Measurements from ENCODE around the gene MYDGF. TPM values are rescaled to one million over a fixed set of nuclear protein-coding genes. Genes with fewer than 3 reads are reported as not detected.

The MYDGF gene
- total and polyA plus RNA-seq, 2 donors: 41.9 to 53.5 TPM

- Histone ChIP-seq H3K27me3 (ENCODE audit: control insufficient read depth in 2 of 2, insufficient read depth in 1 of 2, low read length in 1 of 2) (no peaks in the 10 kb centered on the region), H3K9me3 (ENCODE audit: control insufficient read depth in 2 of 2, insufficient read depth in 1 of 2, low read length in 1 of 2) (no peaks in the 10 kb centered on the region), H3K4me1 (ENCODE audit: control insufficient read depth in 2 of 2, insufficient read depth in 2 of 2, low read length in 2 of 2) (no peaks in the 10 kb centered on the region), H3K27ac (ENCODE audit: low read depth in 1 of 2, low read length in 1 of 2) (no peak overlapping the region), H3K4me3 (ENCODE audit: low read length in 2 of 2) (no peak overlapping the region), H3K36me3 (ENCODE audit: control insufficient read depth in 2 of 2, insufficient read depth in 2 of 2, low read length in 1 of 2) (peaks cover 84 to 89% of the 10 kb centered on the region in 2 donors)
- DNase-seq (ENCODE audit: low read depth in 6 of 9, low spot score in 9 of 9): no peak
- 97% methylated on average over 15 of the region's 15 CpGs for WGBS
Observed at GRCh38 chr19:4693471-4694121, 23.5 kb upstream of the MYDGF start.

GRCh38 chr19:4693078-4693350, 22.9 kb upstream of the MYDGF start:
- Histone ChIP-seq H3K9me3 (ENCODE audit: control insufficient read depth in 2 of 2, insufficient read depth in 1 of 2, low read length in 1 of 2) (no peaks in the 10 kb centered on the region), H3K27me3 (ENCODE audit: control insufficient read depth in 2 of 2, insufficient read depth in 1 of 2, low read length in 1 of 2) (no peaks in the 10 kb centered on the region), H3K27ac (ENCODE audit: low read depth in 1 of 2, low read length in 1 of 2) (no peak overlapping the region), H3K36me3 (ENCODE audit: control insufficient read depth in 2 of 2, insufficient read depth in 2 of 2, low read length in 1 of 2) (peaks cover 84 to 90% of the 10 kb centered on the region in 2 donors), H3K4me3 (ENCODE audit: low read length in 2 of 2) (no peak overlapping the region), H3K4me1 (ENCODE audit: control insufficient read depth in 2 of 2, insufficient read depth in 2 of 2, low read length in 2 of 2) (no peaks in the 10 kb centered on the region)
- no peak for DNase-seq (ENCODE audit: low read depth in 6 of 9, low spot score in 9 of 9)
- WGBS: 91% methylated on average over 7 of the region's 7 CpGs

DNA sequence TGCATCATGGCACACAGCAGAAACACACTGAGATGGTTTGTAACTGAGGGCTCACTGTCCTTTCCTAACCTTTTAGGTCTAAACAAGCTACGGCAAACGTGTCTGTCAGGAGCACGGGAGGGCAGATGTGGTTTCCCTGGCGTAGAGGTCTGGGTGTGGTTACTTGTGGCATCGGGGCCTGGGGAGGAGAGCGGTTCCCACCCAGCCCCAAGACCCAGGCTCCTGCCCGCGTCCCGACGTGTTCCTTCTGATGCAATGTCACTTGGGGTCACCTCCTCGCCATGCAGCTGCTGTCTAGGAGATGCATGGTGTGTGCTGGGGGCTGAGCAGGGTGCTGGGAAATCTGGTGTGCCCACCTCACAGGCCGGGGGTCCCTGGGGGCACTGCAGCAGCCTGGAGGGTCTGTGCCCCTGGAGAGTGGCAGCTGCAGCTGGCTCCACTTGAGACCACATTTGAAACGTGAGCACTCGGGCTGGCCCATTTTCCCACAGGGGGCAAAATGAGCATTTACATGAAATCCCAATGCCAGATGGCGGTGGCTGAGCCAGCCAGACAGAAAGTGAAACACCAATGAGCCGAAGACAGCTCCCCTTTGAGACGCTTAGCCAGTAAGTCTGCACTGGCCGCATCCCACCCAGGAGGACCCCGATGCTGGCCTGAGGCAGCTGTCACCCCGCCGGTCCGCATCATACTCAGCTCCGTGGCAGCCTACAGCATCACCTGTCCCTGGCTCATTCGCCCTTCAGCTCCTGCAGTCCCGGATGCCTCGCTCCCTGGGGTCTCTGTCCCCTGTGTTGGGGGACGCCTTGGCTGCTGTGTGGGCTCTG, 22.3 kb upstream of the MYDGF start:
- no peak overlapping the region for H3K4me3 ChIP-seq (ENCODE audit: low read length in 2 of 2)
- H3K9me3 ChIP-seq (ENCODE audit: control insufficient read depth in 2 of 2, insufficient read depth in 1 of 2, low read length in 1 of 2): no peaks in the 10 kb centered on the region
- WGBS: 92% methylated on average over 27 of the region's 27 CpGs
- H3K4me1 ChIP-seq (ENCODE audit: control insufficient read depth in 2 of 2, insufficient read depth in 2 of 2, low read length in 2 of 2): no peaks in the 10 kb centered on the region
- H3K27me3 ChIP-seq (ENCODE audit: control insufficient read depth in 2 of 2, insufficient read depth in 1 of 2, low read length in 1 of 2): no peaks in the 10 kb centered on the region
- no peak overlapping the region for H3K27ac ChIP-seq (ENCODE audit: low read depth in 1 of 2, low read length in 1 of 2)
- no peak for DNase-seq (ENCODE audit: low read depth in 6 of 9, low spot score in 9 of 9)
- peaks cover 80 to 90% of the 10 kb centered on the region in 2 donors for H3K36me3 ChIP-seq (ENCODE audit: control insufficient read depth in 2 of 2, insufficient read depth in 2 of 2, low read length in 1 of 2)

- H3K4me3 ChIP-seq (ENCODE audit: low read length in 2 of 2): no peak overlapping the region
- H3K4me1 ChIP-seq (ENCODE audit: control insufficient read depth in 2 of 2, insufficient read depth in 2 of 2, low read length in 2 of 2): no peaks in the 10 kb centered on the region
- peaks cover 79 to 91% of the 10 kb centered on the region in 2 donors for H3K36me3 ChIP-seq (ENCODE audit: control insufficient read depth in 2 of 2, insufficient read depth in 2 of 2, low read length in 1 of 2)
- DNase-seq (ENCODE audit: low read depth in 6 of 9, low spot score in 9 of 9): no peak
- no peaks in the 10 kb centered on the region for H3K27me3 ChIP-seq (ENCODE audit: control insufficient read depth in 2 of 2, insufficient read depth in 1 of 2, low read length in 1 of 2)
- no peak overlapping the region for H3K27ac ChIP-seq (ENCODE audit: low read depth in 1 of 2, low read length in 1 of 2)
- WGBS: 98% methylated on average over 9 of the region's 9 CpGs
- no peaks in the 10 kb centered on the region for H3K9me3 ChIP-seq (ENCODE audit: control insufficient read depth in 2 of 2, insufficient read depth in 1 of 2, low read length in 1 of 2)
Observed at GRCh38 chr19:4691373-4691772, 21.2 kb upstream of the MYDGF start.

DNA sequence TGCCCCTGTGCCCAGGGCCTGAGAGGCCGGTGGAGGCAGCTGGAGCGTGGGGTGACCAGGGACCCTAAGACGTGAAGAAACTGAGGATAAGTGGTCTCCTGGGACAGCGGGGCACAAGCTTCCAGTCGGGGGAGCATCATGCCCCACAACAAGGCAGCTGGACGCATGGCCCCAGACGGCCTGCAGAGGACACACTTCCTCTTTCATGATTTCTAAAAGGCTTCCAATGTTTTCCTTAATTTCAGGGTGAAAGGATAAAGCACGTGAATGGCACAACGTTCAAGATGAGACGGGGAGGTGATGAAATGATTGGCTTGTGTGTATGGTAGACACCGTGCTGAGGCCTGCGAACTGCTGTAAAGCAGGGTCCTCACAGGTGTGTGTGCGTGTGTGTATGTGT, 20.2 kb upstream of the MYDGF start:
- Histone ChIP-seq H3K27ac (ENCODE audit: low read depth in 1 of 2, low read length in 1 of 2) (no peak overlapping the region), H3K27me3 (ENCODE audit: control insufficient read depth in 2 of 2, insufficient read depth in 1 of 2, low read length in 1 of 2) (no peaks in the 10 kb centered on the region), H3K4me3 (ENCODE audit: low read length in 2 of 2) (no peak overlapping the region), H3K4me1 (ENCODE audit: control insufficient read depth in 2 of 2, insufficient read depth in 2 of 2, low read length in 2 of 2) (no peaks in the 10 kb centered on the region), H3K36me3 (ENCODE audit: control insufficient read depth in 2 of 2, insufficient read depth in 2 of 2, low read length in 1 of 2) (peaks cover 80 to 91% of the 10 kb centered on the region in 2 donors), H3K9me3 (ENCODE audit: control insufficient read depth in 2 of 2, insufficient read depth in 1 of 2, low read length in 1 of 2) (no peaks in the 10 kb centered on the region)
- WGBS: 91% methylated on average over 13 of the region's 13 CpGs
- DNase-seq (ENCODE audit: low read depth in 6 of 9, low spot score in 9 of 9): no peak

DNA sequence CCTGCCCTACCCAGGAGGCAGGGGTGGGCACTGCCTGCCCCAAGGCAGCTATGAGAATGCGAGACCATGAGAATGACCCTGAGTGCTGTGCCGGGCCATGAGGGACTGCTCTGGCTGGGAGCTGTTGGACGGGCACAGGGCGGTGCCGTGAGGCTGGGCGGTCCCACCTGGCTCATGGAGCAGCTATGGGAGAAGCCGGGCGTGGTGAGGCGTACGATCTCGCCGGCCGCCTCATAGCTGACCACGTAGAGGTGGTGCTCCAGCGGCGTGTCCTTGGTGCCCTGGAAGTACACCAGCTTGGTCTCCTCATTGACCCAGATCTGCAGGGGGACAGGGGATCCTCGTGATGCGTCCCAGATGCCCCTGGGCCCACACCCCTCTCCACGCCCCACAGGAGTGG, 19.3 kb upstream of the MYDGF start:
- Histone ChIP-seq H3K27ac (ENCODE audit: low read depth in 1 of 2, low read length in 1 of 2) (no peak overlapping the region), H3K4me1 (ENCODE audit: control insufficient read depth in 2 of 2, insufficient read depth in 2 of 2, low read length in 2 of 2) (no peaks in the 10 kb centered on the region), H3K9me3 (ENCODE audit: control insufficient read depth in 2 of 2, insufficient read depth in 1 of 2, low read length in 1 of 2) (no peaks in the 10 kb centered on the region), H3K27me3 (ENCODE audit: control insufficient read depth in 2 of 2, insufficient read depth in 1 of 2, low read length in 1 of 2) (no peaks in the 10 kb centered on the region), H3K4me3 (ENCODE audit: low read length in 2 of 2) (no peak overlapping the region), H3K36me3 (ENCODE audit: control insufficient read depth in 2 of 2, insufficient read depth in 2 of 2, low read length in 1 of 2) (peaks cover 80 to 90% of the 10 kb centered on the region in 2 donors)
- WGBS: 96% methylated on average over 19 of the region's 19 CpGs
- DNase-seq (ENCODE audit: low read depth in 6 of 9, low spot score in 9 of 9): no peak

- H3K4me3 ChIP-seq (ENCODE audit: low read length in 2 of 2): no peak overlapping the region
- H3K27me3 ChIP-seq (ENCODE audit: control insufficient read depth in 2 of 2, insufficient read depth in 1 of 2, low read length in 1 of 2): no peaks in the 10 kb centered on the region
- no peak for DNase-seq (ENCODE audit: low read depth in 6 of 9, low spot score in 9 of 9)
- WGBS: 98% methylated on average over 26 of the region's 26 CpGs
- H3K27ac ChIP-seq (ENCODE audit: low read depth in 1 of 2, low read length in 1 of 2): no peak overlapping the region
- no peaks in the 10 kb centered on the region for H3K9me3 ChIP-seq (ENCODE audit: control insufficient read depth in 2 of 2, insufficient read depth in 1 of 2, low read length in 1 of 2)
- peaks cover 80 to 90% of the 10 kb centered on the region in 2 donors for H3K36me3 ChIP-seq (ENCODE audit: control insufficient read depth in 2 of 2, insufficient read depth in 2 of 2, low read length in 1 of 2)
- no peaks in the 10 kb centered on the region for H3K4me1 ChIP-seq (ENCODE audit: control insufficient read depth in 2 of 2, insufficient read depth in 2 of 2, low read length in 2 of 2)
Observed at GRCh38 chr19:4688587-4688986, 18.4 kb upstream of the MYDGF start.

GRCh38 chr19:4687396-4687795, 17.3 kb upstream of the MYDGF start:
- Histone ChIP-seq H3K9me3 (ENCODE audit: control insufficient read depth in 2 of 2, insufficient read depth in 1 of 2, low read length in 1 of 2) (no peaks in the 10 kb centered on the region), H3K4me3 (ENCODE audit: low read length in 2 of 2) (no peak overlapping the region), H3K4me1 (ENCODE audit: control insufficient read depth in 2 of 2, insufficient read depth in 2 of 2, low read length in 2 of 2) (no peaks in the 10 kb centered on the region), H3K36me3 (ENCODE audit: control insufficient read depth in 2 of 2, insufficient read depth in 2 of 2, low read length in 1 of 2) (peaks cover 74 to 90% of the 10 kb centered on the region in 2 donors), H3K27ac (ENCODE audit: low read depth in 1 of 2, low read length in 1 of 2) (no peak overlapping the region), H3K27me3 (ENCODE audit: control insufficient read depth in 2 of 2, insufficient read depth in 1 of 2, low read length in 1 of 2) (no peaks in the 10 kb centered on the region)
- WGBS: 98% methylated on average over 11 of the region's 11 CpGs
- DNase-seq (ENCODE audit: low read depth in 6 of 9, low spot score in 9 of 9): no peak

DNA sequence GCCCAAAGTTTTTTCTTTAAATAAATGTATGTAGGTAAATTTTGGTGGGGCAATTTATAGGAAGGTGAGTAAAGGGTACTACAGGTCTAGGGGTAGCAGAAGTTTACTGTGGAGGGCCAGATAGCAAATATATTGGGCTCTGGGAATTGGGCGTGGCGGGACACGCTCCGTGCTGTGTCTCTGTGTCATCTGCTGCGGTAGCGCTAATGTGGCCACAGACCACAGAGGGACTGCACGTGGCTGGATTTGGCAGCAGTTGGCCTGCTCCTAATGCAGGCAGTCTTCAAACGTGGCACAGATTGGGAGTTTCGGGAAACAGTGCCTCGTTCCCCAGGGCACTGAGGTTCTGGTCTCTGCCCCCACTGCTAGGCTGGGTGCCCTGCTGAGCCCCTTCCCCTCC, 16.6 kb upstream of the MYDGF start:
- Histone ChIP-seq H3K4me1 (ENCODE audit: control insufficient read depth in 2 of 2, insufficient read depth in 2 of 2, low read length in 2 of 2) (no peaks in the 10 kb centered on the region), H3K27ac (ENCODE audit: low read depth in 1 of 2, low read length in 1 of 2) (no peak overlapping the region), H3K36me3 (ENCODE audit: control insufficient read depth in 2 of 2, insufficient read depth in 2 of 2, low read length in 1 of 2) (peaks cover 75 to 89% of the 10 kb centered on the region in 2 donors), H3K9me3 (ENCODE audit: control insufficient read depth in 2 of 2, insufficient read depth in 1 of 2, low read length in 1 of 2) (no peaks in the 10 kb centered on the region), H3K4me3 (ENCODE audit: low read length in 2 of 2) (no peak overlapping the region), H3K27me3 (ENCODE audit: control insufficient read depth in 2 of 2, insufficient read depth in 1 of 2, low read length in 1 of 2) (no peaks in the 10 kb centered on the region)
- WGBS: 98% methylated on average over 10 of the region's 10 CpGs
- no peak for DNase-seq (ENCODE audit: low read depth in 6 of 9, low spot score in 9 of 9)

Data from thymus (tissue), 11 donors.